Ovary (tissue), 10 donors: ENCODE data around the gene NECAB2. TPM values are rescaled to one million over a fixed set of nuclear protein-coding genes. Genes with fewer than 3 reads are reported as not detected.
A peak's percentile ranks its signal among the peaks of the same experiment; 100 is the strongest.

Source experiments
- DNase-seq, 5 donors: peaks; one replicate each; pipeline ENCODE4 v3.0.0-alpha.2; 2019 to 2020
- H3K27ac ChIP-seq, 2 donors: fragments of 200-600 bp; one replicate each; pipeline versions ENCODE4 v1.5.1 to v1.8.0; 2019 to 2022
- H3K27me3 ChIP-seq: fragments of 200-600 bp; one replicate; pipeline ENCODE4 v1.8.0; 2022
- H3K36me3 ChIP-seq: fragments of 200-600 bp; sonication (generic); one replicate; pipeline ENCODE4 v1.5.1; 2019
- H3K4me1 ChIP-seq: one replicate; pipeline ENCODE4 v1.8.1; 2013; ENCODE audit warnings: mild to moderate bottlenecking, moderate library complexity; ENCODE audit not compliant: insufficient read depth
- H3K4me3 ChIP-seq: fragments of 200-600 bp; sonication (generic); one replicate; pipeline ENCODE4 v1.5.1; 2017
- H3K9me3 ChIP-seq, 2 donors: fragments of 200-600 bp in 1 of 2; sonication (generic) in 1 of 2; one replicate each; pipeline versions ENCODE4 v1.5.1 to v1.8.1; 2013 to 2019; ENCODE audit warnings: mild to moderate bottlenecking in 1 of 2, moderate library complexity in 1 of 2
- CTCF ChIP-seq, 3 donors: fragments of 450-650 bp in 2 of 3; fragments of 200-600 bp in 1 of 3; IDR thresholded peaks; one replicate each; pipeline versions ENCODE4 v1.5.1 to v1.8.0; 2016 to 2022; ENCODE audit warnings: antibody characterized with exemption in 3 of 3, mild to moderate bottlenecking in 1 of 3
- EP300 ChIP-seq: sonication (generic); formaldehyde crosslinking; IDR thresholded peaks from one replicate; pipeline ENCODE4 v1.6.1; 2017; ENCODE audit warnings: antibody characterized with exemption
- POLR2A ChIP-seq: fragments of 450-650 bp; IDR thresholded peaks from one replicate; pipeline ENCODE4 v1.6.1; 2017; ENCODE audit warnings: antibody characterized with exemption, mild to moderate bottlenecking, moderate library complexity
- WGBS, 3 donors: extraction: QIAGEN DNeasy Blood & Tissue Kit in 1 of 3; methylation state at CpG; one replicate each; pipeline versions ENCODE4 v1.1.5 to v1.1.7; 2013 to 2017; 5-methylcytosine and 5-hydroxymethylcytosine counted together
- intact Hi-C, 4 donors: fragments of 100-400 bp; cut with DNase I; formaldehyde crosslinking; loops; one replicate each; pipeline versions ENCODE4 v1.11.0 to v1.15.1; 2022 to 2023
- long read RNA-seq, 3 donors: library from polyadenylated mRNA in 2 of 3; unstranded in 2 of 3; transcript quantifications; one replicate each; pipeline ENCODE4 v2.0.0 and lab custom pipeline, GENCODE V29; 2021 to 2026
- polyA plus RNA-seq, 2 donors: library from polyadenylated mRNA; stranded (reverse); fragments of 200-250 nt in 1 of 2; fragments of 350-450 nt in 1 of 2; fragmentation: Illumina TruSeq in 1 of 2; extraction: RNeasy Lipid Tissue Mini Kit (QIAGEN cat#74804) in 1 of 2; gene quantifications; one replicate each; pipeline ENCODE4 v1.2.3, GENCODE V29; 2013 to 2014
- total RNA-seq, 7 donors: library from RNA; depleted of rRNA in 2 of 7; stranded (reverse); fragments of >200 nt in 2 of 7; fragmentation: NEBNext Ultra II Directional in 3 of 7; extraction: Animal tissue kit (Norgen Biotek cat#: 25700) in 3 of 7; gene quantifications; one replicate each; pipeline versions ENCODE4 v1.1.0 to v1.2.4, GENCODE V29; 2016 to 2023
- donor health status: DM: no; HTN: no; CAD: no; lungs with moderate emphysema.
- donor health status: DM: no; HTN: no; CAD: no.
- donor health status: Bipolar disorder and iron deficiency.
- donor health status: DM: yes; HTN: yes; CAD: no.
- donor health status: DM: no; HTN: no; CAD: no.
- donor health status: DM: yes; HTN: yes; CAD: no.

Gene NECAB2
- total RNA-seq = under 1 TPM in 3 of 7 donors, not detected in 4; 0.20 to 0.50 (median 0.37) TPM
- polyA plus RNA-seq = 1 to 10 TPM in 1 of 2 donors, under 1 TPM in 1; 0.65 to 1.6 TPM
- long read RNA-seq, donor 1 = 0 reads
- long read RNA-seq, donor 2, partial matches to known transcripts = 0 of 1 reads
- long read RNA-seq, donor 2, other reads (novel, unspliced or antisense) = 0 of 1 reads
- long read RNA-seq, donor 3 = 0 reads

- intact Hi-C loops = loop anchor here in 3 of 4 donors (5.0 to 10.0 kb wide), 5 partner anchors 97 to 517 kb away; partner anchors contain the start of gene TAF1C (in 1 of the 3)
- 6 to 9% (median 9%) methylated on average over 35 of the region's 35 CpGs for WGBS, 3 donors
- Histone ChIP-seq H3K27me3 (no peaks in the 10 kb centered on the region), H3K4me3 (no peak within 1 kb of the TSS), H3K36me3 (no peaks in the 10 kb centered on the region), H3K4me1 (no peaks in the 10 kb centered on the region), H3K9me3 (no peaks in the 10 kb centered on the region), H3K27ac (peak within 1 kb of the TSS in 1 of 2 donors; percentile 38)
- peak in 4 of 5 donors; percentile 49 to 74 (median 66) for DNase-seq
- TF ChIP-seq CTCF (IDR thresholded peaks at IDR 0.05) (peak; percentile 16 to 42 (median 21)), EP300 (no peak)
These were observed at the start of gene NECAB2 for GRCh38 chr16:83967838-83968305. Gene NECAB2 (plus strand): TSS chr16:83968244. CDS start chr16:83968649, 405 bp downstream.

DNA sequence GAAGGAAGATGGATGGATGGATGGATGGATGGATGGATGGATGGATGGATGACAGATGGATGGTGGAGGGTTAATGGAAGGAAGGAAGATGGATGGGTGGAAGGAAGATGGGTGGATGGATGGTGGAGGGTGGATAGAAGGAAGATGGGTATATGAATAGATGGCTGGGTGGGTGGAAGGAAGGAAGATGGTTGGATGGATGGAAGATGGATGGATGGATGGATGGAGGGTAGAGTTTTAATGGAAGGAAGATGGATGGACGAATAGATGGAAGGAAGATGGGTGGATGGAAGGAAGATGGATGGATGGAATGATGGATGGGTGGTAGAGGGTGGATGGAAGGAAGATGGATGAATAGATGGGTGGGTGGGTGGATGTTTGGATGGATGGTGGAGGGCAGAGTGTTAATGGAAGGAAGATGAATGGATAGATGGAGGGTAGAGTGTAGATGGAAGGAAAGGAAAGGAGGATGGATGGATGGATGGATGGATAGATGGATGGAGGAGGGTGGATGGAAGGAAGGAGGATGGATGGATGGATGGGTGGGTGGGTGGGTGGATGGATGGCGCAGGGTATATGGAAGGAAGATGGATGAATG, 47.1 kb upstream of the NECAB2 start:
- no peaks in the 10 kb centered on the region for H3K9me3 ChIP-seq
- H3K4me1 ChIP-seq = no peaks in the 10 kb centered on the region
- no peaks in the 10 kb centered on the region for H3K27me3 ChIP-seq
- WGBS, 3 donors = 94 to 96% (median 95%) methylated on average over 2 of the region's 2 CpGs
- no peak for DNase-seq
- no peak overlapping the region for H3K27ac ChIP-seq
- TF ChIP-seq EP300 = no peak
- no peak for TF ChIP-seq CTCF (IDR thresholded peaks at IDR 0.05)
- no peak for TF ChIP-seq POLR2A
- intact Hi-C loops = no loop called here
- no peaks in the 10 kb centered on the region for H3K36me3 ChIP-seq
- H3K4me3 ChIP-seq = no peak overlapping the region

DNA sequence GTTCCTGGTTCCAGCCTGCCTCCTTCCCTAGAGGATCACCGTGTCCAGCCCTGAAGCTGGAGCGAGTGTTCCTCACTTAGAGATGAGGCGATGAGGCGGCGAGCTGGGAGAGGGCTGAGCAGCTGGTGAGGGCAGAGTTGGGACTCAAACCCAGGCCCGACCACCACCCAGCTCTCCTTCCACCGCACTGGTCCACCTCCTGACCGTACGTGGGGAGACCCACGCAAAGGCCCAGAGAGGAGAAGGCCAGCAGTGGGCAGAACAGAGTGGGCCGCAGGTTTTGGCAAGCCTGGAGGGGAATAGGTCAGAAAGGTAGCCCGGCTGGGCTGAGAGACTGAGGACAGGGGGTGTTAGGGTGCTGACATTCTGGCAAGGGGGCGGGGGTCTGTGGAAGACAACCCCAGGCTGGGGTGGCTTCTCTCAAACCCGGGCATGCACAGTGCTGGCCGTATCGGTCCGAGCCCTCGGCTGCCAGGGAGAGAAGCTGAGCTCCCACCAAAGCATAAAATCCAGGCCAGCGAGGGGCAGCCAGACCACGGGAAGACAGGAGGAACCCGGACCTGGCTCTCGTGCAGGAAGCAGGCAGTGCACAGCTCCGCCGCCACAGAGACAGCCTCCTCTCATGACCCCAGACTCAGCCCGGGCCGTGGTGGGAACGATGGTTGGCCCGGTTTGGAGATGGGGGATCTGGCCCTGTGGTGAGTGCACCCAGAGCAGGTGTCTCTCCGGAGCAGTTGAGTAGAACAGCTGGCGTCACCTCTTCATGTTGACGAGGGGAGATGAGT, 44.3 kb upstream of the NECAB2 start:
- Histone ChIP-seq H3K9me3 (no peaks in the 10 kb centered on the region), H3K36me3 (no peaks in the 10 kb centered on the region), H3K4me3 (no peak overlapping the region), H3K27ac (no peak overlapping the region), H3K4me1 (no peaks in the 10 kb centered on the region), H3K27me3 (no peaks in the 10 kb centered on the region)
- 80 to 82% (median 81%) methylated on average over 31 of the region's 31 CpGs for WGBS, 3 donors
- intact Hi-C loops = no loop called here
- no peak for TF ChIP-seq CTCF (IDR thresholded peaks at IDR 0.05)
- no peak for TF ChIP-seq EP300
- TF ChIP-seq POLR2A = no peak
- no peak for DNase-seq

DNA sequence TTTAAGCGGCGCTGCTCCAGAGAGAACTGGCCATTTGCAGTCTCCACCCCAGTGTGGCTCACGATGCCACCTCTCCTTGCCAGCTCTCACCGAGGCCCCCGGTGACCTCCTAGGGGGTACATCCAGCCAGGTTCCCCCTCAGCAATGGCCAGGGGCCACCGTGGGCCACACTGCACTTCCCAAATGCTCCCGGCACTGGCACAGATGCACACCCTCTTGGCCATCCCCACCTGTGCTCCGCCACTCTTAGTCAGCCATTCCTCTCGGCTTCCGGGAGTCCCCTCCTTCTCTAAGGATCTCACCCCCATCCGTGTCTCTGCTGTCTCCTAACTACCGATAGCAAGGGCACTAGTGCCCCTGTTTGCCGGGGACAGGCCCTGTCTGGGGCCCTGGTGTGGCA, 43.4 kb upstream of the NECAB2 start:
- Histone ChIP-seq H3K9me3 (no peaks in the 10 kb centered on the region), H3K4me3 (no peak overlapping the region), H3K27ac (no peak overlapping the region), H3K27me3 (no peaks in the 10 kb centered on the region), H3K36me3 (no peaks in the 10 kb centered on the region), H3K4me1 (no peaks in the 10 kb centered on the region)
- no peak for DNase-seq
- 81 to 87% (median 82%) methylated on average over 13 of the region's 13 CpGs for WGBS, 3 donors
- intact Hi-C loops = no loop called here
- TF ChIP-seq CTCF (IDR thresholded peaks at IDR 0.05) = no peak
- no peak for TF ChIP-seq EP300
- no peak for TF ChIP-seq POLR2A
